ENCODE results near the gene CAMSAP2.
A peak's percentile ranks its signal among the peaks of the same experiment; 100 is the strongest.
"Not testable (repeated sequence)": the region's sequence is repeated elsewhere in the genome, so short reads cannot be mapped to it uniquely, and the experiment has no call there.

CAMSAP2 gene

DNA sequence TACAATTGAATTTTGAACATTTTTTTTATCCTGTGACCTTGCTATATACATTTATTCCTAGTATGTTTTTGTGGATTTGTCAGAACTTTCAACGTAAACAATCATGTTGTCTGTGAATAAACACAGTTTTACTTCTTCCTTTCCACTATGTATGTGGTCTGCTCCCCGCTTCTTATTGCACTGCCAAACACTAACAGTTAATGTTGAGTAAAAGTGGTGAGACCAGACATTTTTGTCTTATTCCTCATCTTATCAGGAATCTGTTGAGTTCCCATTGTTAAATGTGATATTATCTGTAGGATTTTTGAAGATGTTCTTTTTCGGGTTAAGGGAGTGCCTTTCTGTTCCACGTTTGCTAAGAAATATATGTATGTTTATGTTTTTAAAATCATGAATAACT lies 45.9 kb downstream of the CAMSAP2 start:
- no peak for DNase-seq (ENCODE audit: low read depth in 2 of 2)

DNA sequence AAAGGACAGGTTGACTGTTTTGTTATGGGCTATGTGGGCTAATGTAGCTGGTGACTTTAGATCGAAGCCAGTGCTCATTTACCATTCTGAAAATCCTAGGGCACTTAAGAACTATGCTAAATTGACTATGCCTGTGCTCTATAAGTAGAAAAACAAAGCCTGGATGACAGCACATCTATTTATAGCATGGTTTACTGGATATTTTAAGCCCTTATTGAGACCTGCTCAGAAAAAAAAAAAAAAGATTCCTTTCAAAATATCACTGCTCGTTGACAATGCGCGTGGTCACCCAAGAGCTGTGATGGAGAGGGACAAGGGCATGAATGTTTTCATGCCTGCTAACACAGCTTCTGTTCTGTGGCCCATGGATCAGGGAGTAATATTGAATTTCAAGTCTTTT lies 48.1 kb downstream of the CAMSAP2 start:
- DNase-seq (ENCODE audit: low read depth in 2 of 2) = no peak

DNA sequence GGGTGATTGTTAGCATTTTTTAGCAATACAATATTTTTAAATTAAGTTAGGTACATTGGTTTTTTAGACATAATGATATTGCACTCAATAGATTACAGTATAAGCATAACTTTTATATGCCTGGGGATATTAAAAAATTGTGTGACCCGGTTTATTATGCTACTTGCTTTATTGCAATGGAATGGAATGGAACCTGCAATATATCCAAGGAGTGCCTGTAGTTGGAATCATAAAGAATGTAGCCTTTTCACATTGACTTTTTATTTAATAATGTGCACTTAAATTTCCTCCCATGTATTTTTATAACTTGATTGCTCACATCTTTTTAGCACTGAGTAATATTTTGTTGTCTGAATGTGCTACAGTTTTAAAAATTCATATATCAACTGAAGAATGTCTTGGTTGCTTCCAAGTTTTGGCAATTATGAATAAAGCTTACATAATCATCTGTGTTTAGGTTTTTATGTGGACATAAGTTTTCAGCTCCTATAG lies 49.2 kb downstream of the CAMSAP2 start:
- no peak for DNase-seq (ENCODE audit: low read depth in 2 of 2)

DNA sequence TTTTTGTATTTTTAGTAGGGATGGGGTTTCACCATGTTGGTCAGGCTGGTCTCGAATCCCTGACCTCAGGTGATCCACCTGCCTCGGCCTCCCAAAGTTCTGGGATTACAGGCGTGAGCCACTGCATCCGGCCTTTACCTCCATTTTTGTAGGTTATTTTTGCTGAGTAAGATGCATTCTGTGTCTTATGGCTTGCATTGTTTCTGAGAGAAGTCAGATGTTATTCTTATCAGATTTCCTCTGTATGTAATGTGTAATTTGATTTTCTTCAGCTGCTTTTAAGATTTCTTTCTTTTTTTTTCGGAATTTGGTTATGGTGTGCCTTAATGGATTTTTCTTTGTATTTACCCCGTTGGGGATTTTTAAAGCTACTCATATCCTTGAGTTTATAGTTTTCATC lies 52.3 kb downstream of the CAMSAP2 start:
- DNase-seq (ENCODE audit: low read depth in 2 of 2) = not testable (repeated sequence)

DNA sequence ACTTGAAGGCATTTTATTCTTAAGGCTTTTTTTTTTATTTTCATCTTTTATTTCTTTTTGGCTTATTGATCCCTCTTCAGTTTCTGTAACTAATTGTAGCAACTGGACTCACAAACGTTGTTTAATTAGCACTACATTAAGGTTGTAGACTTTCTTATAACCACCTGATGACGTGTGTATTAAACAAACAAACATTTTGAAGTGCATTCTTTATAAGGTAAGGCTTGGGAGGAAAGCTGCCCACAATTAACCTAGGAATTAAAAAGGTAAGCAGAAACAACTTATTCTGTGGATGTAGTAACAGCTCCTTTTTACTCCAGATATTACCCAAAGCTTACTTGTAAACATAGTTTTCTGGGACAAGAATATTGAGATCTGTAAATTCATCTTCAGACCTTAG lies 55.0 kb downstream of the CAMSAP2 start:
- DNase-seq (ENCODE audit: low read depth in 2 of 2) = no peak

DNA sequence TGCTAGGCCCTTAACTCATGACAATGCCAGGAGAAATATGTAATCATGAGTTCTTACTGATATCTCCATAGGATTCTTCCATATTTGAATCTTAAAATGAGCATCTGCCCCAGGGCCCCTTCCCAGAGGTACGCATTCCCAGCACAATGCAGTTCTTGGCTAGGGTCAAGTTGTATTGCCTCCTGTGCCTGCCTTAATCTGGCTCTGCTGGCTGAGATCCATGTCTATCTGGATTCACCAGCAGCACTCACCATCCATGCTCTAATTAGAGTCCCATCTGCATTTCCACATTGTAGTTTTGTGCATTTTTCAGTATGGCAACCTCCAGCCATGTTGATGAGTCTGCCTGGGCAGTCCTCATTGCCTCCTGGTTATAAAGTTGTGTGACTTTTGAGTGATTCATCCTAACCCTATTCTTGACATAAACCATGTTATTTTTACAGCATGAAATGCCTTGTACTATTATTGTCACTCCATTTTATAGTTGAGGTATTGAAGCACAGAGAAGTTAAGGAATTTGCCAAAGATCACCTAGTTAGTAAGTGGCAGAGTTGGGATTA lies 55.9 kb downstream of the CAMSAP2 start:
- DNase-seq (ENCODE audit: low read depth in 2 of 2) = no peak

DNA sequence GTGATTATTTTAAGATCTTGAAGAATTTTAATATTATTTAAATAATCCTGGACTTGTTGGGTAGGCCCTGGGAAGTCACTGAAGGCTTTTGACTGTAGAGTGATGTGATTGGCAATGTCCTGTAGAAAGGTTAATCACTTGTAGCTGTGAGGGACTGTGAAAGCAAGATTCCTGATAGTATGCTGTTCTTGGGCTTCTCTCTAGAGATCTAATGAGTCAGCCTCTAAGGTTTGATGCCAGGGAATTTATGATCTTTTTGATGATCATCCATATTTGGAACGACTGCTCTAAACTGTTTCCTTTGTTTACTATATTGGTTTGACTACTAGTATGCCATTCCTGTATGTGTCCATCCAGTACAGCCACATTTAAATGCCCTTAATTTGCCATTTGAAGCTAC lies 56.5 kb downstream of the CAMSAP2 start:
- no peak for DNase-seq (ENCODE audit: low read depth in 2 of 2)

DNA sequence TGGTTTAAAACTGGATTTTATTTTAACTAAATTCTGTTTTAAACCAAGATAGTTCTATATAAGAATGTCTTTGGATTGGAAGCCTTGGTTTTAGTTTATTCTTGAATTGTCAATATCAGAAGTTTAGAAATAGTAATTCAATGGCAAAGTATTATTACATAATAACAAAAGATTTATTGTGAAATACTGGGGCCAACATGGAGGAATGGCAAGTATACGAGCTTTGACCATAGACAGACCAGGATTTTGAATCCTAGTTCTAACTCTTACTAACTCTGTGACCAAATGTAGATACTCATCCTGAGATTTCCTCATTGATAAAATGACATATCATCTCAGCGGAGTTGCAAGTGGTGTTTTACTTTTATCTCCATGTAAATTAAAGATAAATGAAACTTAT lies 63.3 kb downstream of the CAMSAP2 start:
- DNase-seq (ENCODE audit: low read depth in 2 of 2) = no peak

DNA sequence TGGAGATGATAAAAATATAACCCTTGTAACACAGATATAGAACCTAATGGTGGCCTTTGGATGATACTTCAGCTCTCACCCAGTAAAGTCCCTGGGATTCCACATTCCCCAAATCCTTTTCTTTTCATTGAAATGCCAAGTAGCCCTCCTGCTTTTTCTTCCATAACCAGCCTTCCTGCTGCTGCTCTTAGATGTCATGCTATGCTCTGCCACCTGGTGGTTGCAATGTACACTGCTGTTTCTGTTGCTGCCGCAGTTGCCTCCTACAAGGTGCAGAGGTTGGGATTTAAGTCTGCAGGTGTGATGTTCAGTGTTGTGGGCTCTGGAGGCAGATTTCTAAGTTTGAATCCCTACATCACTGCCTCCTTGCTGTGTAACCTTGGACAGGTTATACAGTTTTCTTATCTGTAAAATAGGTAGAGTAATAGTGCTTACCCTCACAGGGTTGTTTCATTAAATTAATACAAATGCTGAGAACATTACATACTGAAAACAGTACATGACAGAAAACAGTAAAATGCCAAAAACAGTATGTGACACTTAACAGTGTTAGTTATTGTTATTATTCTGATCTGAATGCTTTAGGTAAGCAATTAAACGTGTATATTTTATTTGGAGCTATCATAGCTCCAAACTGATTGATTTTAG lies 64.3 kb downstream of the CAMSAP2 start:
- DNase-seq (ENCODE audit: low read depth in 2 of 2) = peak; percentile 42 to 45

DNA sequence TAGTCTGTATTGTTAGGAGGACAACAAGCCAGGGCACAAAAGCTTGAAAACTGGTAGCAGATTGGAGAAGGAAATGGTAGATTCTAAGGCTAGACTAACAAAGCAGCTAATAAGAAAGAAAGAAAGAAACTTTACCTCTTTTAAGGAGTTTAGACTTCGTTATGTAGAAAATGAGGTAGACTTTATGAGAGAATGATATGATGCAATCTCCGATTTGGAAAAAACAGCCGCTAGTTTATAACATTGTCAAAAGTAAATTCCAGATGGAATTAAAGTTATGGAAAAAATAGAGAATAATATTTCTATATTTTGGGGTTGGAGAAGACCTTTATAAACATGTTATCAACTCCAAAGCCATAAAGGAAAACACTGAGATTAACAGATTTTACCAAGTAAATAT lies 67.0 kb downstream of the CAMSAP2 start:
- no peak for DNase-seq (ENCODE audit: low read depth in 2 of 2)

DNA sequence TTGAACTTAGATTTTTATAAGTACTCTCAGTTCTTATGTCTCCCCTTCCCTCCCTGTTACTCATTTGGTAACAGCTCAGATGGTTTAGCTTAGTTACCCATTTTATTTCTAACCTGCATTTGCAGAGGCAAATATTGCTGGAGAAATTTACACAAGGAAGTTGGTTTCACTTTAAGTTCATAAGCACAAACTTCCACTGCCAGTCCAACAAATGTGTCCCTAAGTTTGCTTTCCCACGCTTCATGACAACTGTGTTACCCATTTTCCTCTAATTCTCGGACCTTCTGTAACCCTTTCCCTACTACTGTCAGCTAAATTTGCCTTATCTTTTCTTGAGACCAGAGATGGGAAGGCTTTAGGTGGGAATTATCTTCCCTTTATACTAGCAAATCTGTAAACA lies 70.2 kb downstream of the CAMSAP2 start:
- DNase-seq (ENCODE audit: low read depth in 2 of 2) = no peak

DNA sequence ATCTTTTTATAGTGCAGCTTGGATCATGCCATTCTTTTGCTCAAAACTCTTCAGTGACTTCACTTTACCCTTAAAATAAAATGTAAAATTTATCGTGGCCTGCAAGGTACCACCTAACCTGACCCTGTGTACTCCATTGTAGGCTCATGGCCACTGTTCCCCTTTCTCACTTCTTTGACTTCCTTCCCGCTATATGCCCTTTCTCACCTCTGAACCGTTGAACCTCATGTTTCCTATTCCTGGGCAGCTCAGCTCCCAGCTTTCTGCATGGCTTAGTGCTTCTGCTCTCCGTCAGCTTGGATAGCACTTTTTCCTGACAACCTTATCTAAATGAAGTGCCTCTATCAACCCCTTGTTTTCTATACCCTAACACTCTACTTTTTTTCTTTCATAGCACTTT lies 73.0 kb downstream of the CAMSAP2 start:
- DNase-seq (ENCODE audit: low read depth in 2 of 2) = no peak

DNA sequence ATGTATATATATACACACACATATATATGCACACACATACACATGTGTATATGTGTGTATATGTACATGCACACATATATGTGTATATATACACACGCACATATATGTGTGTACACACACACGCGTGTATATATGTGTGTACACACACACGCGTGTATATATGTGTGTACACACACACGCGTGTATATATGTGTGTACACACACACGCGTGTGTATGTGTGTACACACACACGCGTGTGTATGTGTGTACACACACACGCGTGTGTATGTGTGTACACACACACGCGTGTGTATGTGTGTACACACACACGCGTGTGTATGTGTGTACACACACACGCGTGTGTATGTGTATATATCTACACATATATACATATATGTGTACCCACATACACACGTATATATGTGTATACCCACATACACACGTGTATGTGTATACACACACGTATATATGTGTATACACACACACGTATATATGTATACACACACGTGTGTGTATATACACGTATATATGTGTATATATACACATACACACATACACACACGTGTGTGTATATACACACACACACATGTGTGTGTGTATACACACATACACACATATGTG lies 78.0 kb downstream of the CAMSAP2 start:
- DNase-seq (ENCODE audit: low read depth in 2 of 2) = not testable (repeated sequence)

DNA sequence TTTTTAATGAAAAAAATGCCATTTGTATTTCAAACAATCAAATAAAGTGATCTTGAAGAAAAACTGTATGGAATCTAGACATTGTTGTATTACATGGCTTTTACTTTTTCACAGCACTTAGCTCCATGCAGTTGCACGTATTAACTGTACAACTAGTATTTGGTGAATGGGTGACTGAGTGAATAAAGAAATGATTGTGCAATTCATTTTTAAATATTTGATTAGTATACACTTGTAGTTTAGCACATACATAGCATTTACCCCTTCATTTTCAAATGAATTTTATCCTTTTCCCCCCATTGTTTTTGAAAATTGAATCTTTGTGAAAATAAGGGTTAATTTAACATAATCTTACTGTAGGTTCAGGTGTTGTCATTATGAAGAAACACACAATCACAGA lies 79.6 kb downstream of the CAMSAP2 start:
- DNase-seq (ENCODE audit: low read depth in 2 of 2) = no peak

DNA sequence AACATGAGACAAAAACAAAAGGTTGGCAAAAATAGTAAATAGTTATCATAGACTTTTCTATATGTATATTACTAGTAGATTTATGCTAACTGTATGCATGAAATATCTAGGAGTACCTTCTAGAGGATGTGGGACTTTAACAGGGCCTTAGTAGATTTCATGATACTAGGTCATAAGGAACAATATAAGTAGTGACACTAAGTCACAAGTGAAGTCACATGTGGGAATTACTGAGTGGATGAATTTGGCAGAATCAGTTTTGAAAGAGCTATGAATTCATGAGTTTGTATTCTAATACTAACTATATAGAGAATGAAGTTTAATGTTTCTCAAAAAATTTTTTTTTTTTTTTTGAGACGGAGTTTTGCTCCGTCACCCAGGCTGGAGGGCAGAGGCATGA lies 81.0 kb downstream of the CAMSAP2 start:
- no peak for DNase-seq (ENCODE audit: low read depth in 2 of 2)

DNA sequence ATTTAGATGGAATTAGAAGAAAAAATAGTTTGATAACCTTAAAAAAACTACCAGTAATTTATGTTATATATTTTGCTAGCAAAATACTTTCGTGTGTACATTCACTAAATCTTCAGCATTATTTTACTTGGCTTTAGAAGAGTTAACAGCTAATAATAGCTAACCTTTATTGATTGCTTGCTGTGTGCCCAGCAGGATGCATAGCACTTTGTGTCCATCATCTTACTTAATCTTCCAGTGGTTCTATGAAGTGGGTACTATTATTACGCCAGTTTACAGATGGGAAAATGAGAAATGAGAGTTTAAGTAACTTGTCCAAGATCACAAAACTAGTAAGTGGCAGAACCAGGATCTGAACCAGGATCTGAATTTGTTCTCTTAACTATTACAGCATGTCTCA lies 92.4 kb downstream of the CAMSAP2 start:
- DNase-seq (ENCODE audit: low read depth in 2 of 2) = no peak

DNA sequence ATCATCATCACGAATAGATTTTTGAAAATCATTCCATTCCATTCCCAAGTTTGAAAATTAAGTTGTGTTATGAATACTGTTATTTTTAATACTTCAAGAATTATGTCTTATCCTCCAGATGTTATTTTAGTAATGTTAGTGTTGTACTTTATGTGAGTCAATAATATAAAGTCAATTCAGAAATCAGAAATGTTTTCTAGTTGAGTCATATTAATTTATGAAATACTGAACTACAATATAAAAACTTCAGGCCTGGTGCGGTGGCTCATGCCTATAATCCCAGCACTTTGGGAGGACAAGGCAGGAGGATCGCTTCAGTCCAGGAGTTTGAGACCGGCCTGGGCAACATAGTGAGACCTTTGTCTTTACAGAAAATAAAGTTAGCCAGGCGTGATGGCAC lies 95.7 kb downstream of the CAMSAP2 start:
- DNase-seq (ENCODE audit: low read depth in 2 of 2) = no peak

DNA sequence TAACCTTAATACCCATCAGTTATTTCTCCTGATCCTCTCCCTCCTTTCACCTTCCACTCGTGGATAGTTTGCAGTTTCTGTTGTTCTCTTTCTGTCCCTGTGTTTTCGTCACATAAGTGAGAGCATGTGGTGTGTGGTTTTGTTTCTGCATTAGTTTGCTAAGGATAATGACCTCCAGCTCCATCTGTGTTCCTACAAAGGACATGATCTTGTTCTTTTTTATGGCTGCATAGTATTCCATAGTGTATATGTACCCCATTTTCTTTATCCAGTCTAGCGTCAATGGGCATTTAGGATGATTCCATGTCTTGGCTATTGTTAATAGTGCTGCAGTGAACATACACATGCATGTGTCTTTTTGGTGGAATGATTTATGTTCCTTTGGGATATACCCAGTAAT lies 97.5 kb downstream of the CAMSAP2 start:
- DNase-seq (ENCODE audit: low read depth in 2 of 2) = no peak

DNA sequence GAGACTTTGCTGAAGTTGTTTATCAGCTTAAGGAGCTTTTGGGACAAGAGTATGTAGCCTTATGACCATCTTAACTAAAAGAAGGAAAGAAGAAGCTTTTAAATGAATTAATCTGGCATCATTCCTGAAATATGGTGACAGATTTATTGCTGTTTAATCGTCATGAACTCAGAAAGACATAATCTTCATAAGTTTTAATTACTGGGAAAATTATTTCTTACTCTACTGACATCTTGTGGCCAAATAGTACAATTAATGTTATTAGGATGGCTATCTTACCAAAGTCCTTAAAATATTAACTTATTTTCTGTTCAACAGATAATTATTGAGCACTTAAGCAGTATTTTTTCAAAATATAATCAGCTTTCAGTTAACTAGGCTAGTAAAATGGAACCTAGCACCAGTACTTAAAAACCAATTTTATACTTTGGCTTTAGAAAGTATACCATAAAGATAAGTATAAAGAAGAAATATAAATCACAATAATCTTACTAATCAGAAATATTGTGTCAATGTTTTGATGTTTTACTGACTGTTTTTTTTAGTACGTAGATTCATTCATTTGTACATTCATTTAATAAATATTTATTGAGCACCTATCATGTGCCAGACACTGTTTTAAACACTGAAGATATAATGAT lies 99.4 kb downstream of the CAMSAP2 start:
- DNase-seq (ENCODE audit: low read depth in 2 of 2) = no peak

DNA sequence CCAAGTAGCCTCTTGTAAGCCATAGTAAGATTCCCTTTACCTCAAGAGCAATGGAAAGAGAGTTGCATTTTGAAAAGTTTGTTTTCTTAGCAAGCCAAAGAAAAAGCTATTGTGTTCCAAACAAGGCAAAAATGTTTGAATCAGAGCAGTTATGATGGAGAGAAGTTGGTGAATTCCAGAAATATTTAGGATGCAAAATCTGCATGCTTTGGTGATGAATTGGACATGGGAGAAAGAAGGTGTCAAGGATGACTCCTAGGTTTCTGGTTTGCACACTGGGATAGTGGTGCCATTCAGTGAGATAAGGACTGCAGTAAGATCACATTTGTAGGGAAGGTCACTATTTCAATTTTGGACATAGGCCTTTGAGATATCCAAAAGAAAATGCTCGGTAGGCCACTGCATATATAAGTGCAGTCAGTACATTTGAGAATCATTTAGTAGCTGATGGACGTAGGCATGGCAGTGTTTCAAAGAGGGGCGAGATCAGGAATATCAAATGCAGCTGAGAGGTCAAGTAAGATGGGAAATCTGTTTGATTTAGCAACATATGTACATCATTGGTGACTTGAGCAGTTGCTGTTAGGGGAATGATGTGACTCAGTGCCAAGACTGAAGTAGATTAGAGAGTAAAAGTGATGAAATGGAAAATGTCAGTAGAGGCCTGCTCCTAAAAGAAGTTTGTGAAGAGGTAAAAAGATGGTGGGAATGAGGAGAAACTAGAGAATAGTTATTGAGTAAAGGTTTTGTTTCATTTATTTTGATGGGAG lies 100.2 kb downstream of the CAMSAP2 start:
- DNase-seq (ENCODE audit: low read depth in 2 of 2) = no peak

DNA sequence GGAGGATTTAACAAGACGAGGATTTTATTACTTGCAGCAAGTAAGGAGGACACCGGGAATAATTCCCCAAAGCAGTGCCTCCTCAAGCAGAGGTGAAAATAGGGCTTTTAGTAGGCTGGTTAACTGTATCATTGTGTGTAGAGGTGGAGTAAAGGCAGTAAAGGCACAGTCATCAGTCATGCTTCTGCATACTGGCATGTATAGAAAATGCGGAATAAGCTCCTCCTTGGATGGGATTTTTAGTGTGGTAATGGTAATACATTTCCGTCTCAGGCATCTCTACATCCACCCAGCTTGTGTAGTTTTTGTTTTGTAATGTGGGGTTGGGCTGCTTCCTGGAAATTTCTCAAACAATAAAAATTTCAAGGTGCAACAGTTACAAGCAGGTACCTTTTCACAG lies 106.7 kb downstream of the CAMSAP2 start:
- no peak for DNase-seq (ENCODE audit: low read depth in 2 of 2)

DNA sequence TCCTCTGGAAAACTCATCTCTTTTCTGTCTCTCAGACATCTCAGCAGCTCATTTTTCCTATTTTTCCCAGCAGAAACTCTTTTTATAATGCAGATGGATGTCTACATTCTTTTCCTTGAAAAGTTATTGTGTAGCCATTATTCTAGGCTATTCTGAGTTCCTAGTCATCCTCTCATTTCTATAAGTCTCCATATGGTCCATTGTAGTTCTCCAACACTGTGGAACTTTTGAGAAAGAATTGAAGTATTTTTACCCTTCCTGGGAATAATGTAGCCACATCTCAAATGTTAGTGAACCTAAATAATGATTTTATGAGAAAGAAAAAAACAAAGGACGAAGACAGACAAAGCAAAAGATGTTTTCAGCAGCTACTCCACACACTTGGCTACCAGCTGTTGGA lies 107.7 kb downstream of the CAMSAP2 start:
- DNase-seq (ENCODE audit: low read depth in 2 of 2) = no peak
